ENCODE measurements around the gene XRCC2. TPM values are rescaled to one million over a fixed set of nuclear protein-coding genes. Genes with fewer than 3 reads are reported as not detected.
"Not testable (repeated sequence)": the region's sequence is repeated elsewhere in the genome, so short reads cannot be mapped to it uniquely, and the experiment has no call there.

The XRCC2 gene
- total RNA-seq, 4 donors from 2014 or later = under 0.01 to 8.7 (median 0.37) TPM; not detected in 1

- Histone ChIP-seq H3K36me3 (no peaks in the 10 kb centered on the region), H3K4me3 (no peak overlapping the region), H3K27me3 (no peaks in the 10 kb centered on the region), H3K27ac (no peak overlapping the region), H3K4me1 (no peaks in the 10 kb centered on the region), H3K9me3 (no peaks in the 10 kb centered on the region)
- TF ChIP-seq POLR2A (IDR thresholded peaks at IDR 0.05) = no peak
- no peak for TF ChIP-seq CTCF (IDR thresholded peaks at IDR 0.05)
- intact Hi-C loops (cut with DNase I; ENCODE audit: low total_unique reads) = no loop called here
- DNase-seq = no peak
Measured at GRCh38 chr7:152637920-152638580, 37.9 kb downstream of the XRCC2 start.

- intact Hi-C loops (cut with DNase I; ENCODE audit: low total_unique reads) = no loop called here
- no peak for DNase-seq
Measured at GRCh38 chr7:152637161-152637560, 38.8 kb downstream of the XRCC2 start.

GRCh38 chr7:152636441-152636840, 39.5 kb downstream of the XRCC2 start:
- H3K36me3 ChIP-seq = no peaks in the 10 kb centered on the region
- DNase-seq = no peak
- intact Hi-C loops (cut with DNase I; ENCODE audit: low total_unique reads) = no loop called here
- no peak overlapping the region for H3K27ac ChIP-seq
- TF ChIP-seq CTCF (IDR thresholded peaks at IDR 0.05) (no peak), POLR2A (IDR thresholded peaks at IDR 0.05) (no peak)
- no peak overlapping the region for H3K4me3 ChIP-seq
- H3K4me1 ChIP-seq = no peaks in the 10 kb centered on the region
- H3K27me3 ChIP-seq = no peaks in the 10 kb centered on the region
- H3K9me3 ChIP-seq = no peaks in the 10 kb centered on the region

More at GRCh38 chr7:152637161-152637560, 38.8 kb downstream of the XRCC2 start:
- Histone ChIP-seq H3K4me1 (no peaks in the 10 kb centered on the region), H3K4me3 (no peak overlapping the region), H3K36me3 (no peaks in the 10 kb centered on the region), H3K27ac (no peak overlapping the region), H3K27me3 (no peaks in the 10 kb centered on the region), H3K9me3 (no peaks in the 10 kb centered on the region)
- TF ChIP-seq POLR2A (IDR thresholded peaks at IDR 0.05) (no peak), CTCF (IDR thresholded peaks at IDR 0.05) (no peak)

- TF ChIP-seq CTCF (IDR thresholded peaks at IDR 0.05) (no peak), POLR2A (IDR thresholded peaks at IDR 0.05) (no peak)
- Histone ChIP-seq H3K4me3 (no peak overlapping the region), H3K4me1 (no peaks in the 10 kb centered on the region), H3K36me3 (no peaks in the 10 kb centered on the region), H3K27me3 (no peaks in the 10 kb centered on the region), H3K27ac (no peak overlapping the region), H3K9me3 (no peaks in the 10 kb centered on the region)
- intact Hi-C loops (cut with DNase I; ENCODE audit: low total_unique reads) = no loop called here
- DNase-seq = no peak
Measured at GRCh38 chr7:152633504-152633903, 42.4 kb downstream of the XRCC2 start.

- TF ChIP-seq POLR2A (IDR thresholded peaks at IDR 0.05) (no peak), CTCF (IDR thresholded peaks at IDR 0.05) (no peak)
- Histone ChIP-seq H3K9me3 (no peaks in the 10 kb centered on the region), H3K36me3 (no peaks in the 10 kb centered on the region), H3K27ac (no peak overlapping the region), H3K27me3 (no peaks in the 10 kb centered on the region), H3K4me3 (no peak overlapping the region), H3K4me1 (no peaks in the 10 kb centered on the region)
- no peak for DNase-seq
- intact Hi-C loops (cut with DNase I; ENCODE audit: low total_unique reads) = no loop called here
Measured at GRCh38 chr7:152633072-152633471, 42.9 kb downstream of the XRCC2 start.

- intact Hi-C loops (cut with DNase I; ENCODE audit: low total_unique reads) = not testable (repeated sequence)
Measured at GRCh38 chr7:152628772-152629171, 47.2 kb downstream of the XRCC2 start.

More at GRCh38 chr7:152628772-152629171, 47.2 kb downstream of the XRCC2 start:
- H3K9me3 ChIP-seq, H3K27me3 ChIP-seq, DNase-seq, H3K27ac ChIP-seq, H3K4me3 ChIP-seq, H3K4me1 ChIP-seq, H3K36me3 ChIP-seq: not testable (repeated sequence)

Data from uterus (tissue), 4 donors.